Activated naive CD4-positive, alpha-beta T cell (primary cell): ENCODE results near the gene IMMP2L.

Experiments
- DNase-seq, 4 experiments: peaks; one replicate each; lab custom pipeline; 2025; lab: John Stamatoyannopoulos, UW

Gene IMMP2L

DNA sequence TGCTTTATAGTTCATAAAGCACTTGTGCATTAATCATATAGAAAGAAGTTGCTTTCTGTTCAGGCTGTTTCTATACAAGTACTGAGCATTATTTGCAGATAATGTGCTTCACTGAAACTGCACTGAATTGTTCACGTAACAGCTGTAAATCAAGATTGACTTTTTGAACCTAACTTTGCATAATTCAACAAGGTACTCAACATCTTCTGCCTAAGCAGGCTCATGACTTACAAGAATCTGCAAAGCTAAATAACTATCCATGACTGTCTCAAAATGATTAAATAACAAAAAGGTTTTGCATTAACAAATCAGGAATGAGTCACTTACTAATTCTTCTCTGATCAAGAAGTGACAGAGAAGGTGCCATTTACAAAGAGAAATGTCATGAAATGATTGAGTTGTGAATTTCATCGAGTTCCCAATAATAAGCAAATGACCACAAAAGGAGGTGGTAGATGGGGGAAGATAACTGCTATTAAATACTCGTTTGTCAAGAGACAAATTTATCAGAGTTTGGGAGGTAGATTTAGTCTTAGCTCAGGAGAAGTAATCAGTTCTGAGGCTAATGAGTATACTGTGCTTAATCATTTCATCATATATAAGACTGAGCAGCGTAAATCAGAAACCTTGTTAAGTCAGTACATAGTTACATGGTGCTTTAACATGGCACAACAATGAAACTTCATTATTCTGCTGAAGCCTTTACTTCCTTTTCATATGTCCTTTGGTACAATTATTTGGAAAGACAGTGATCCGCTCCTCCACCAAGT, 632.6 kb downstream of the IMMP2L start:
- DNase-seq: no peak

DNA sequence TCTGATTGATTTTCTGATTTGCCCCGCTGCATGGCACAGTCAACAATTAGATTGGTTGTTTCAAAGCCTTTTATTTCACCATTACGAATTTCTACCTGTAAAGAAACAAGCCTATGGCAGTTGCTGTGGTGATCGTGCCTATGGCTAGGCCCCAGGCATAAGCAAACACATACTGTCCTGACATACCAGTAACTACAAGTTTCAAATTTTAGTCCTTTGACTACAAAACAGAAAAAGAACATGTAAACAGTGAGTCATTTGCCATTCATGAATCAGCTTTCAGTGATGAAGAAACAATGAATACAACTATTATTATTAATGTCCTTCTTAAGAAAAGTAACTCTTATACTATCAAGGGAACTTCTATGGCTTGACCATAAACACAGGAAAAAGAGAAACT, 639.4 kb downstream of the IMMP2L start:
- no peak for DNase-seq

DNA sequence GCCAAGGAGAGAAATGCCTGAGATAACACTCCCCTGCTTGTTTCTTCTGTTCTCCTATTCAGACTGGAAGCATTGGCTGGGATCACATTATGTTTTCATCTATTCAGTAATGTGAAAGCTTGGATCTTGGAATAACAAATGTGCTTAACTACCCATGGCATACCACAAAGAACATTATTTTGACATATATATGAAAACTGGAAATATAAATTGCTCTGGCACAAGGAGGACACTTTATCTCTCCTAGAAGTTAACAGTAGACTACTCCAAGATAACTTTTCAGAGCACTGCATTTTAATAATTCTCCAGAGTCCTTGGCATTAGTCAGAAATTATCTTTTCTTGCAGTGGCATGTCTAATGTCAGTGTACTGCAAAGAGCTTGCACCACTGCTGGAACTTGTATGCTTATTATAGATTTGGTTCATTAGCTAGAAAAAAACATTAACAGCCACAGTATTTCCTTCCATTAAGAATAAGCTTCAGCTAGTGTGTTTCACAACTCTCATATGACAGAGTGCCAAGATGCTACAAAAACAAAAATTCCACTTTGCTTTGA, 640.6 kb downstream of the IMMP2L start:
- DNase-seq: no peak

DNA sequence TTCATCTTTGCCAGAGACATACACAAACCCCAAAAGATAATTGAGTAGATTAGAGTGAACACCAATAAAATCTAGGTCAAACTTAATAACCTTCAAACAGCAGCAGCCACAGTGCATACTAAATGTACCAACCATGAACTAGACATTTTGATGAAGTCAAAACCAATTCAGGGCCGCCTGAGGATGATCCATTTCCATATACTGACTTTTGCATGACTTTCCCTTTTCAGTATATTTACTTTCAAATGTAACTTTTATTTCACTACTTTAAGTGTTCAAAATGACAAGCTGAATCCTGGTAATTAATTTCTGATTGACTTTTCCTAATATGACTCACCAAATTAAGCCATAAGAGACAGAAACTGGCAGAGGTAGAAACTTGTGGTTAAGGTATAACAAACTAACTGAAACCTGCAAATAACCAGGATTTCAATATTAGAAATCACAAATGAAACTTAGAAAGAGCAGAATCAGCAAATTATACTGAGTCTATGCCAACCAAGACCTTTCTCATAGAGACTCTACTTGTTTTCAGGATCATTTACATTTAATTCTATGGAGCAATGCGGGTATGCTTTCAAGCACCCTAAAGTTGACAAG, 643.2 kb downstream of the IMMP2L start:
- DNase-seq: no peak

- no peak for DNase-seq
Measured at GRCh38 chr7:110914263-110914662, 648.0 kb downstream of the IMMP2L start.

- no peak for DNase-seq
Measured at GRCh38 chr7:110911632-110912031, 650.7 kb downstream of the IMMP2L start.

- no peak for DNase-seq
Measured at GRCh38 chr7:110909117-110909516, 653.2 kb downstream of the IMMP2L start.

- DNase-seq: no peak
Measured at GRCh38 chr7:110905773-110906566, 656.3 kb downstream of the IMMP2L start.

DNA sequence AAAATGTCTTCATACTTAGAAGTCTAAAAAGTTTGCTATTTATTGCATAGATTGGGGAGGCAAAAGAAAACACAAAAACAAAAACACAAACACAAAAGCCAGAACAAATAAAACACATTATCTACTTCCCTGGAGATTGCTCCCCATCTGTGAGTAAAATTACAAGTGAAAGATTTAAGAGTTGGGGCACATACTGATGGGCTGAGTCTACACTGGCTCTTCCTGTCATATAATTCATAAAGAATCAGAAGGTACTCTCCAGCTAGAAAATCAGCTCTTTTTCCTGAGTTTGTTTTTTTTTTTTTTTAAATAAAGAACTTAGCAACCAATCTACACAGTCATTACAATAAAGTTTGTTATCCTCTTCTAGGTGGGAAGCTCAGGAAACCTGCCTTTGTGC, 663.8 kb downstream of the IMMP2L start:
- no peak for DNase-seq

- no peak for DNase-seq
Measured at GRCh38 chr7:110897538-110897937, 664.8 kb downstream of the IMMP2L start.

DNA sequence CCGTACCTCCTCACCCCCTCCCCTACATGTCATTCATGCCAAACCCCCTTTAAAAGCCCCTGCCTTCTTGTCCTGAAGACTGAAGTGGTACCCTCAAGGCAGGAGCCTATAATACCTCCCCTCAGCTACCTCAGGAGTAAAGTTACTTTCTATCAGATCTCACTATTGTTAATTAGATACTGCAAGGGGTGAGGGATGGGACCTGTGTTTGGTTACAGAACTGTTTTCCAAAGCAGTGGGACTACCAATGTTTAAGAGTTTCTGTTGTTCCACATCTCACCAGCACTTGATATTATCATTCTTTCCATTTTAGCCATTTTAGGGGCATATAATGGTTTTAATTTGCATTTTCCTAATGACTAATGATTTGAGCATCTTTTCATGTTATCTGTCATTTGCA, 668.2 kb downstream of the IMMP2L start:
- no peak for DNase-seq

DNA sequence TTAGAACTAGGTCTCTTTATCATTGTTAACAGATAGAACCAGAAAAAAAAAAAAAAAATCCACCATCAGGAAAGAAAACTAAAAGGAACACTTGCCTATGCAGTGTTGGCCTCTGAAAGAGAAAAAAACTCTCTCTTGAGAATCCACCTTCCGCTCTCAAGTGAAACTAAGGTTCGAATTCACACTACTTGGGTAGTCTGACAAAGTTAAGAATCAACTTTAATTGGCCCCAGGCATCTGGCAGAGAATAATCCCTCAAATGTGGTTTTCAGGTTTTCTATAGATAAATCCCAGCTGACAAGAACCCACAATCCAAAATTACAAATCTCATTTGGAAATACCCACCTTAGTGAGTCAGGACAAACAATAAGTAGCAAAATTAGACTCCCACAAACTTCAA, 671.1 kb downstream of the IMMP2L start:
- no peak for DNase-seq

GRCh38 chr7:110890101-110890500, 672.2 kb downstream of the IMMP2L start:
- DNase-seq: no peak

GRCh38 chr7:110889335-110889734, 673.0 kb downstream of the IMMP2L start:
- DNase-seq: no peak

DNA sequence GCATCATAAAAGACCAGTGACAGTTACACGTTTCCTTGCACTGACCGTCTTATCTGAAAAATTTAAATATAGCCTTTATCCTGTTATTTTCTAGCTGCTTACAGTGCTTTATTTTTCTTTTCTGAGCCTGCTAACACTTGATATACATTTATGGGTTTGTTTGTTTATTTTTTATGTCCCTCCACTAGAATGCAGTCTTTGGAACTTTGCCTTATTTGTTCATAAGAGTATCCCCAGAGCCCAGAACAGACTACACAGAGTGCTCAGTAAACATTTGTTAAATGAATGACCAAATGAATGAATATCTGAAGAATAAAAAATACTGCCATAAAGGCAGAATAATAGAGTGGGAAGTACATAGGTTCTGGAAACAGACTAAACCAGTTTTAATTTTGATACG, 673.7 kb downstream of the IMMP2L start:
- DNase-seq: no peak

- no peak for DNase-seq
Measured at GRCh38 chr7:110885474-110885873, 676.8 kb downstream of the IMMP2L start.

GRCh38 chr7:110881721-110882120, 680.6 kb downstream of the IMMP2L start:
- no peak for DNase-seq

GRCh38 chr7:110880971-110881370, 681.3 kb downstream of the IMMP2L start:
- DNase-seq: no peak

DNA sequence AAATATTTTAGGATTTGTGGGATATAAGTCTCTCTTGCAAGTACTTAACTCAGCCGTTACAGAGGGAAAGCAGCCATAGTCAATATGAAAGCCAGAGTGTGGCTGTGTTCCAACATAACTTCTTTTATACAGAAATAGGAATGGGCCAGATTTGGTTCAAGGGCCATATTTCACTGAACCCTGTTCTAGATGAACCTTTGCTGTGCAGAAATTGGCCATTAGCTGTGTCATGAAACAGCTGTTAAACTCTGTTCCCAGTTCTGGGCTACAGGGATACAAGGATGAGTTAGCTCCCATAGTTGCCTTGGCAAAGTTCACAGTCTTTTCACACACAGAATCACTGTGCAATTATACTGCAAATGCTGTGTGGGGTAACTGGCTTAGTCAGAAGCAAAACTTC, 685.3 kb downstream of the IMMP2L start:
- no peak for DNase-seq

GRCh38 chr7:110875346-110875745, 686.9 kb downstream of the IMMP2L start:
- no peak for DNase-seq

DNA sequence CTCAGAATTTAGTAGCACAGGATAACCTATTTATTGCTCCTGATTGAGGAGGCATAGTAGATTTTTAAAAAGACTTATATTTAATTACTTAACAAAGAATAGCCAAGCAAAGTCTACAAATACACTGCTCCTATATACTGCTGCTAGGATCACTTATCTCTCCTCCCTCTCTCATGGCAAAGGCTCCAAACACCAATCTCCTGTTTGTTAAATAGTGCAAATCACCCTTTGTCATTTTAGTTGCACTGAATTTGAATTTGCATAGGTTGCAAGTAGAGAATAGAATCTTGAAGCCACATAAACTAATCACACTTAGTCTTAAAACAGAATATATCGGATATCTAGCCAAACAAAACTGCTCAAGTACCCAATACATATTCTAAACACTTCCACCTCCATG, 690.4 kb downstream of the IMMP2L start:
- DNase-seq: no peak

DNA sequence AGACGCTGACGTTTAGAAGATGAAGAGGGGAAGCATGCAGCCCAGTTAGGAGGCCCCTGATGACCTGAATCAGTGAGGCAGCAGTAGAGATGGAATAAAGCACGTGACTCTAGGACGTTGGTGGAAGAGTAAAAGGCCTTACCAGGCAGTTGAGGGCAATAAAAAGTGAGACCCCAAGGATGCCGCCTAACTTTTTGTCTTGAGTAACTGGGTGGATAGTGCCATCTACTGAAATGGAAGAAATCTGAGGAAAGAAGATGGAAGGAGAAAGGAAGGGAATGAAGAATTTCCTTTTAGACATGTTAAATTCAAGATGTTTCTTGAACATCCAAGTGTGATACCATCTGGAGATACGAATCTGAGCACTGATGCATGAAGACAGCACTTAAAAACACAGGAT, 691.4 kb downstream of the IMMP2L start:
- no peak for DNase-seq

DNA sequence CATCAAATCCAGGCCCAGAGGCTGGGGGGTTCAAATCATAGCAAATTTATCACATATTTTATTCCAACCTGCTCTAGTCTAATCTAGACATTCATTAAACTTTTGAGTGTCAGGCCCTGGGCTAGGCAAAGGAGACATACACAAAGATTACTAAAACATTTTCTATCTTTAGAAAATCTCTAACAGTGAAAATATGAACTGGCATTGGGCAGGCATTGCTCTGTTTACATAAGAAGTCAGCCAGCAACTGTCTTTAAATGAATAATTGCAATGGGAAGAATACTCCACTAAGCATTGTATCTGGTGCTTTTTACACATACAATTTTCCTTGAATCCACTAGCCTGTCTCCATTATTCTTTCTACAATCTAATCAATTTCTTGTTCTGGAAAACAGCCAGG, 693.8 kb downstream of the IMMP2L start:
- no peak for DNase-seq
